Caco-2 (cell line): Measurements from ENCODE around the gene MCOLN3. TPM values are rescaled to one million over a fixed set of nuclear protein-coding genes. Genes with fewer than 3 reads are reported as not detected.

ENCODE experiments used
- BruUV-seq: library from RNA; stranded (reverse); fragments of 400-500 nt; replicated peaks from 2 replicates; lab custom pipeline; 2021; lab: Mats Ljungman, UMichigan
- CTCF ChIA-PET: fragments of 300-600 bp; sonication (Branson Sonifier 250); formaldehyde crosslinking; loops from one replicate; lab custom pipeline; 2022; ENCODE audit warnings: antibody characterized with exemption; lab: Charles Lee
- POLR2A ChIA-PET: fragments of 300-600 bp; sonication (Branson Sonifier 250); formaldehyde crosslinking; loops from one replicate; lab custom pipeline; 2022; ENCODE audit warnings: antibody characterized with exemption; lab: Charles Lee
- DNase-seq, 2 experiments: peaks; one replicate each; pipeline versions ENCODE4 v3.0.0 to v3.0.0-alpha.2; 2020 to 2022
- H3K27me3 ChIP-seq: replicated peaks from 2 replicates; pipeline ENCODE4 v1.6.0; 2011; ENCODE audit warnings: low read length; ENCODE audit not compliant: control insufficient read depth, insufficient read depth
- H3K36me3 ChIP-seq: 2 replicates; pipeline ENCODE4 v1.5.1; 2011; ENCODE audit warnings: low read length; ENCODE audit not compliant: control insufficient read depth, insufficient read depth
- H3K4me1 ChIP-seq: fragments of 250-450 bp; sonication (Bioruptor Pico); 2 replicates; pipeline ENCODE4 v1.5.1; 2020; ENCODE audit warnings: mild to moderate bottlenecking
- H3K4me3 ChIP-seq: 2 replicates; pipeline ENCODE4 v1.5.1; 2011; ENCODE audit warnings: low read depth, mild to moderate bottlenecking, control low read depth, low read length
- H3K9me3 ChIP-seq: fragments of 250-450 bp; sonication (Bioruptor Pico); 2 replicates; pipeline ENCODE4 v1.5.1; 2020; ENCODE audit warnings: mild to moderate bottlenecking, moderate library complexity
- H3K27ac Mint-ChIP-seq: one replicate; pipeline ENCODE4 v1.8.0; 2022; ENCODE audit warnings: mixed read lengths; ENCODE audit not compliant: unreplicated experiment
- H3K27me3 Mint-ChIP-seq: one replicate; pipeline ENCODE4 v1.8.0; 2022; ENCODE audit warnings: mixed read lengths; ENCODE audit not compliant: insufficient read depth, unreplicated experiment
- H3K36me3 Mint-ChIP-seq: one replicate; pipeline ENCODE4 v1.8.0; 2022; ENCODE audit warnings: mild to moderate bottlenecking, mixed read lengths; ENCODE audit not compliant: insufficient read depth, unreplicated experiment
- H3K4me1 Mint-ChIP-seq: one replicate; pipeline ENCODE4 v1.8.0; 2022; ENCODE audit warnings: low read depth, mixed read lengths; ENCODE audit not compliant: unreplicated experiment
- H3K4me3 Mint-ChIP-seq: one replicate; pipeline ENCODE4 v1.8.0; 2022; ENCODE audit warnings: mild to moderate bottlenecking, moderate library complexity, mixed read lengths; ENCODE audit not compliant: unreplicated experiment
- H3K9me3 Mint-ChIP-seq: one replicate; pipeline ENCODE4 v1.8.0; 2022; ENCODE audit warnings: mixed read lengths; ENCODE audit not compliant: unreplicated experiment
- CTCF ChIP-seq, 2 experiments: fragments of 200-600 bp in 1 of 2; IDR thresholded peaks; 1 replicate in 1 of 2; 2 replicates in 1 of 2; pipeline versions ENCODE4 v1.5.1 to v1.8.0; 2011 to 2022; ENCODE audit warnings: antibody characterized with exemption in 1 of 2, control low read depth in 1 of 2, inconsistent platforms in 1 of 2, low read depth in 1 of 2, low read length in 1 of 2, mild to moderate bottlenecking in 1 of 2, moderate library complexity in 1 of 2; ENCODE audit not compliant: insufficient read depth in 1 of 2, severe bottlenecking in 1 of 2, unreplicated experiment in 1 of 2
- intact Hi-C: fragments of 100-400 bp; cut with micrococcal nuclease; formaldehyde crosslinking; loops from one replicate; pipeline ENCODE4 v1.10.0; 2022; ENCODE audit not compliant: unreplicated experiment
- total RNA-seq: library from RNA; stranded (reverse); gene quantifications from 2 replicates; pipeline ENCODE4 v1.2.3, GENCODE V29; 2022

Gene MCOLN3
- total RNA-seq, 1 experiment from 2014 or later = 2.5 TPM

GRCh38 chr1:84985365-84985764 lies 62.9 kb downstream of the MCOLN3 start:
- Mint-ChIP-seq H3K4me3 (no peak overlapping the region), H3K9me3 (no peaks in the 10 kb centered on the region), H3K27ac (no peak overlapping the region), H3K27me3 (peaks cover 8% of the 10 kb centered on the region), H3K36me3 (no peaks in the 10 kb centered on the region), H3K4me1 (no peaks in the 10 kb centered on the region)
- no peak for DNase-seq
- BruUV-seq = no TSS peak
- no peaks in the 10 kb centered on the region for H3K4me1 ChIP-seq
- no peak for TF ChIP-seq CTCF (IDR thresholded peaks at IDR 0.05; ENCODE audit: insufficient read depth in 1 of 2, low read depth in 1 of 2, low read length in 1 of 2, severe bottlenecking in 1 of 2, unreplicated experiment in 1 of 2)
- no peaks in the 10 kb centered on the region for H3K27me3 ChIP-seq
- POLR2A ChIA-PET = no interaction called here
- H3K4me3 ChIP-seq = no peak overlapping the region
- H3K9me3 ChIP-seq = no peaks in the 10 kb centered on the region
- CTCF ChIA-PET = no interaction called here
- H3K36me3 ChIP-seq = no peaks in the 10 kb centered on the region
- intact Hi-C loops = no loop called here

- H3K27ac Mint-ChIP-seq = no peak overlapping the region
- Histone ChIP-seq H3K9me3 (no peaks in the 10 kb centered on the region), H3K4me3 (no peak overlapping the region), H3K27me3 (no peaks in the 10 kb centered on the region), H3K36me3 (no peaks in the 10 kb centered on the region), H3K4me1 (no peaks in the 10 kb centered on the region)
- H3K4me1 Mint-ChIP-seq = no peaks in the 10 kb centered on the region
- H3K36me3 Mint-ChIP-seq = no peaks in the 10 kb centered on the region
- DNase-seq = no peak
- peaks cover 7% of the 10 kb centered on the region for H3K27me3 Mint-ChIP-seq
- no TSS peak for BruUV-seq
- CTCF ChIA-PET = no interaction called here
- H3K9me3 Mint-ChIP-seq = no peaks in the 10 kb centered on the region
- no peak overlapping the region for H3K4me3 Mint-ChIP-seq
- intact Hi-C loops = no loop called here
- POLR2A ChIA-PET = no interaction called here
- no peak for TF ChIP-seq CTCF (IDR thresholded peaks at IDR 0.05; ENCODE audit: insufficient read depth in 1 of 2, low read depth in 1 of 2, low read length in 1 of 2, severe bottlenecking in 1 of 2, unreplicated experiment in 1 of 2)
Observed at GRCh38 chr1:84982395-84982794, 65.9 kb downstream of the MCOLN3 start.

DNA sequence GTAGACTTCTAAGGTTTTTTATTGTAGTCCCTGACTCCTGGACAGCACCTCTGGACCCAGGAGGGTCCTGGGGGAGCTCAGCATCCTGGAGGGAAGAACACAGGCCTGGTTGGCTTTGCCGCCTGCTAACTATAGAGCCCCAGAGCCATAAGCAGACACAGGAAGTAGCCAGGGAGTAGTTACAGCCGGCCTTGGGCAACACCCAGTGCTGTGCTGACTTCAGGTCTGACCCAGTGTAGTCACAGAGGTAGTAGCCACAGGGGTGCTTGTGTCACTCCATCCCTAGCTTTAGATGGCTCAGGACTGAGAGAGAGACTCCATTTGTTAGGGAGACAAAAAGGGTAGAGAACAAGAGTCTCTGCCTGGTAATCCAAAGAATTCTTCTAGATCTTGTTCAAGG lies 73.3 kb downstream of the MCOLN3 start:
- BruUV-seq = no TSS peak
- TF ChIP-seq CTCF (IDR thresholded peaks at IDR 0.05; ENCODE audit: insufficient read depth in 1 of 2, low read depth in 1 of 2, low read length in 1 of 2, severe bottlenecking in 1 of 2, unreplicated experiment in 1 of 2) = no peak
- H3K4me1 Mint-ChIP-seq = no peaks in the 10 kb centered on the region
- H3K4me3 Mint-ChIP-seq = no peak overlapping the region
- H3K36me3 Mint-ChIP-seq = no peaks in the 10 kb centered on the region
- peaks cover 7% of the 10 kb centered on the region for H3K27me3 Mint-ChIP-seq
- CTCF ChIA-PET = interaction anchor here (0.9 kb wide), 1 partner anchor 52 kb away, joined by 3 read pairs; no protein-coding TSS in a partner anchor
- intact Hi-C loops = no loop called here
- DNase-seq = no peak
- no peaks in the 10 kb centered on the region for H3K27me3 ChIP-seq
- H3K4me3 ChIP-seq = no peak overlapping the region
- no peaks in the 10 kb centered on the region for H3K9me3 Mint-ChIP-seq
- no peaks in the 10 kb centered on the region for H3K36me3 ChIP-seq
- POLR2A ChIA-PET = no interaction called here
- no peaks in the 10 kb centered on the region for H3K4me1 ChIP-seq
- no peak overlapping the region for H3K27ac Mint-ChIP-seq
- H3K9me3 ChIP-seq = no peaks in the 10 kb centered on the region
